MM.1S (cell line): ENCODE measurements around the gene TRIML1.

Source experiments
- DNase-seq: peaks from one replicate; pipeline ENCODE4 v3.0.0-alpha.2; 2015
- H2AFZ ChIP-seq: fragments of 300-600 bp; sonication (generic); 2 replicates; pipeline ENCODE4 v1.6.0; 2016; ENCODE audit warnings: antibody characterized with exemption, low read length
- H3F3A ChIP-seq: fragments of 300-600 bp; sonication (generic); 2 replicates; pipeline ENCODE4 v1.6.1; 2016; ENCODE audit warnings: mild to moderate bottlenecking, antibody characterized with exemption, low read length, moderate library complexity, mixed read lengths; ENCODE audit not compliant: insufficient read depth
- H3K27ac ChIP-seq: fragments of 300-600 bp; sonication (generic); 2 replicates; pipeline ENCODE4 v1.5.1; 2016; ENCODE audit warnings: mild to moderate bottlenecking, low read length
- H3K27me3 ChIP-seq: fragments of 300-600 bp; sonication (generic); replicated peaks from 2 replicates; pipeline ENCODE4 v1.6.0; 2016; ENCODE audit warnings: low read length; ENCODE audit not compliant: insufficient read depth
- H3K36me3 ChIP-seq: fragments of 300-600 bp; sonication (generic); replicated peaks from 2 replicates; pipeline ENCODE4 v1.6.1; 2016; ENCODE audit warnings: mild to moderate bottlenecking, low read length, mixed read lengths; ENCODE audit not compliant: insufficient read depth
- H3K4me1 ChIP-seq: fragments of 300-600 bp; sonication (generic); 2 replicates; pipeline ENCODE4 v1.6.1; 2016; ENCODE audit warnings: low read length, mixed read lengths
- H3K4me2 ChIP-seq: fragments of 300-600 bp; sonication (generic); 2 replicates; pipeline ENCODE4 v1.6.0; 2016; ENCODE audit warnings: low read depth, low read length
- H3K4me3 ChIP-seq: fragments of 300-600 bp; sonication (generic); 2 replicates; pipeline ENCODE4 v1.5.1; 2016; ENCODE audit warnings: low read length, mixed read lengths
- H3K79me2 ChIP-seq: fragments of 300-600 bp; sonication (generic); 2 replicates; pipeline ENCODE4 v1.6.1; 2016; ENCODE audit warnings: mixed run types, low read length, mixed read lengths
- H3K9ac ChIP-seq: fragments of 300-600 bp; sonication (generic); 2 replicates; pipeline ENCODE4 v1.6.1; 2016; ENCODE audit warnings: low read length, mixed read lengths
- H3K9me2 ChIP-seq: fragments of 300-600 bp; sonication (generic); replicated peaks from 2 replicates; pipeline ENCODE4 v1.6.1; 2016; ENCODE audit warnings: mild to moderate bottlenecking, low read length, mixed read lengths; ENCODE audit not compliant: insufficient read depth
- H3K9me3 ChIP-seq: fragments of 300-600 bp; sonication (generic); replicated peaks from 2 replicates; pipeline ENCODE4 v1.6.1; 2016; ENCODE audit warnings: mild to moderate bottlenecking, low read length, mixed read lengths; ENCODE audit not compliant: insufficient read depth
- H4K20me1 ChIP-seq: fragments of 300-600 bp; sonication (generic); 2 replicates; pipeline ENCODE4 v1.6.1; 2016; ENCODE audit warnings: mild to moderate bottlenecking, low read length, moderate library complexity, mixed read lengths; ENCODE audit not compliant: insufficient read depth
- EZH2 ChIP-seq: fragments of 300-600 bp; sonication (generic); optimal IDR thresholded peaks from 2 replicates; pipeline ENCODE3; 2017; ENCODE audit warnings: low read depth, mild to moderate bottlenecking, antibody characterized with exemption, low read length, mixed read lengths
- EZH2phosphoT487 ChIP-seq: fragments of 300-600 bp; sonication (generic); IDR thresholded peaks from 2 replicates; pipeline ENCODE4 v1.6.1; 2018; ENCODE audit warnings: antibody characterized with exemption, low read length
- TF ChIP-seq, protein P1 (sequence below): fragments of 300-600 bp; sonication (generic); IDR thresholded peaks from 2 replicates; pipeline ENCODE4 v1.5.1; 2016; ENCODE audit warnings: antibody characterized with exemption, low read length, mixed read lengths

The TRIML1 gene

DNA sequence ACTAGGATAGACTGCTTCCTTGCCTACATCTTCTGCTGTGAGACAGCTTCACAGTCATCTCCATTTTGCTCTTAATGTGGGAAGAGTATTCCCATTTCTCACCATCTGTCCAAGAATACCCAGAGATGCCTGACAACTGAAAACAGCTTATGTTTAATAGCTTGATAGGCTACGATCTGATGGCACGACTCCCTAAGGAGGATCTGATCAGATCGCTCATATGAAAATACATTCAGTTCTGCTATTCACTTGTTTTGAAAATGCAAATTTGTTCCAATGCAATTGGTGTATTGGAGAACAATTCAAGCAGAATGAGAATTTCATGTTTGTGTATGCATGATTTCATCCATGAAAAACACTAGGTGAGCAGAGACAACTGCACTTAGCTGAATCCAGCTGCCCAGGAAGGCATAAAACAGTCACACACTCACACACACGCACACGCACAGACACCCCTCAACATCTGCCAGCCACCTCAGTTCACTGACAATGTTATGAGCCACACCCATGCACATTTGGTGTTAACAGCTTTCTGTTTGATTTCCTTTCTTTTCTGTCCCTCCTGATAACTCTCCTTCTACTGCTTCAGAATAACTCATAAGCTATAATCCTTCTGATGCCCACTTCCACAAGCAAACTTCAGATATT lies 29.6 kb downstream of the TRIML1 start:
- H3K9me3 ChIP-seq: no peaks in the 10 kb centered on the region
- no peak overlapping the region for H3K4me3 ChIP-seq
- no peak overlapping the region for H3K9ac ChIP-seq
- H3K4me1 ChIP-seq: no peaks in the 10 kb centered on the region
- no peaks in the 10 kb centered on the region for H3K9me2 ChIP-seq
- no peak overlapping the region for H2AFZ ChIP-seq
- no peaks in the 10 kb centered on the region for H3K36me3 ChIP-seq
- H3K4me2 ChIP-seq: no peak overlapping the region
- no peaks in the 10 kb centered on the region for H3F3A ChIP-seq
- no peak for DNase-seq
- H3K79me2 ChIP-seq: no peaks in the 10 kb centered on the region
- no peaks in the 10 kb centered on the region for H4K20me1 ChIP-seq
- TF ChIP-seq EZH2 (no peak), EZH2phosphoT487 (no peak)
- TF ChIP-seq, protein P1, sequence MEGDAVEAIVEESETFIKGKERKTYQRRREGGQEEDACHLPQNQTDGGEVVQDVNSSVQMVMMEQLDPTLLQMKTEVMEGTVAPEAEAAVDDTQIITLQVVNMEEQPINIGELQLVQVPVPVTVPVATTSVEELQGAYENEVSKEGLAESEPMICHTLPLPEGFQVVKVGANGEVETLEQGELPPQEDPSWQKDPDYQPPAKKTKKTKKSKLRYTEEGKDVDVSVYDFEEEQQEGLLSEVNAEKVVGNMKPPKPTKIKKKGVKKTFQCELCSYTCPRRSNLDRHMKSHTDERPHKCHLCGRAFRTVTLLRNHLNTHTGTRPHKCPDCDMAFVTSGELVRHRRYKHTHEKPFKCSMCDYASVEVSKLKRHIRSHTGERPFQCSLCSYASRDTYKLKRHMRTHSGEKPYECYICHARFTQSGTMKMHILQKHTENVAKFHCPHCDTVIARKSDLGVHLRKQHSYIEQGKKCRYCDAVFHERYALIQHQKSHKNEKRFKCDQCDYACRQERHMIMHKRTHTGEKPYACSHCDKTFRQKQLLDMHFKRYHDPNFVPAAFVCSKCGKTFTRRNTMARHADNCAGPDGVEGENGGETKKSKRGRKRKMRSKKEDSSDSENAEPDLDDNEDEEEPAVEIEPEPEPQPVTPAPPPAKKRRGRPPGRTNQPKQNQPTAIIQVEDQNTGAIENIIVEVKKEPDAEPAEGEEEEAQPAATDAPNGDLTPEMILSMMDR: no peak
- H3K27me3 ChIP-seq: no peaks in the 10 kb centered on the region
- H3K27ac ChIP-seq: no peak overlapping the region

DNA sequence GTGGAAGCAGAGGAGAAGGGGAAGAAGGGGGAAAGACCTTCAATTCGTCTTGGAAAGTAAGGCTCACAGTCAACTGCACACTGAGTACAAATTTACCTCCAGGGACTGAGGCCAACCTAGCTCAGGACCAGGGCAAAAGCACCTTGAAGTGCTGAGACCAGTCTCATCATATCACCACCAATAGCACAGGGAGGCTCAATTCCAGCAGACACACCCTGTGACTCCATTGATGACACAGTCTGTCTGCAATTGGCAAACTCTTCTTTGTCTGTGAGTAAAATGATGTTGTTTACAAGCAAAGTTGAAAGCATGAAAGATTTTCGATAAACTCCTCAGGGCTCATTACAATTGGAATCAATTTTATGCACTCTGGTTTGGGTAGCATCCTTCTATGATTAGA lies 32.3 kb downstream of the TRIML1 start:
- Histone ChIP-seq H3K4me2 (no peak overlapping the region), H3K36me3 (no peaks in the 10 kb centered on the region), H3K4me1 (no peaks in the 10 kb centered on the region), H3K79me2 (no peaks in the 10 kb centered on the region), H3K27me3 (no peaks in the 10 kb centered on the region), H2AFZ (no peak overlapping the region), H4K20me1 (no peaks in the 10 kb centered on the region), H3K4me3 (no peak overlapping the region), H3F3A (no peaks in the 10 kb centered on the region), H3K9me3 (no peaks in the 10 kb centered on the region), H3K27ac (no peak overlapping the region), H3K9ac (no peak overlapping the region), H3K9me2 (no peaks in the 10 kb centered on the region)
- TF ChIP-seq, protein P1: no peak
- no peak for TF ChIP-seq EZH2
- no peak for DNase-seq

DNA sequence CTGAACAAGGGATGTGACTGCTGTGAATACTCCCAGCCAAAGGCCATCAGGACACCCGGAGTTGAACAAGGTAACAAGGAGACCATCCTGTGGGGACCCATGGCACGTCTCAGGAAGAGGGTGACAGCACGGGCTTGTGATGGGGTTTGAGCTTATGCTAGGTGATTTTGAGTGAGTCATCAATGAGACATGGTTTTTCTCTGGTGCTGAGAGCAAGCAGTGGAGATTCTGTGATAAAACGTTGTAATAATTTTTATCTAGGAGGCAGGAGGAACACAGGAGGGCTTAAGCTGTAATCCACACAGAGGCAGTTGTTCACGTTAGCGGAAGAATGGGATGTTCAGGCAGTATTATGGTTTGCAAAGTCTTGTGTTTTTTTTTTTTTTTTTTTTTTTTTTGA lies 36.0 kb downstream of the TRIML1 start:
- no peaks in the 10 kb centered on the region for H4K20me1 ChIP-seq
- H2AFZ ChIP-seq: no peak overlapping the region
- no peaks in the 10 kb centered on the region for H3K36me3 ChIP-seq
- TF ChIP-seq EZH2 (no peak), EZH2phosphoT487 (no peak)
- TF ChIP-seq, protein P1: no peak
- no peak overlapping the region for H3K27ac ChIP-seq
- H3K27me3 ChIP-seq: no peaks in the 10 kb centered on the region
- no peaks in the 10 kb centered on the region for H3K4me1 ChIP-seq
- H3K9ac ChIP-seq: no peak overlapping the region
- no peak overlapping the region for H3K4me2 ChIP-seq
- H3K4me3 ChIP-seq: no peak overlapping the region
- H3K9me2 ChIP-seq: no peaks in the 10 kb centered on the region
- H3K79me2 ChIP-seq: no peaks in the 10 kb centered on the region
- no peaks in the 10 kb centered on the region for H3F3A ChIP-seq
- no peak for DNase-seq
- H3K9me3 ChIP-seq: no peaks in the 10 kb centered on the region
